AML-193 (cell line): ENCODE data around the gene BAIAP2.
"Not testable (repeated sequence)": the region's sequence is repeated elsewhere in the genome, so short reads cannot be mapped to it uniquely, and the experiment has no call there.

ENCODE experiments used
- DNase-seq, 2 experiments: peaks; one replicate each; lab custom pipeline; 2025; lab: John Stamatoyannopoulos, UW

BAIAP2 gene

DNA sequence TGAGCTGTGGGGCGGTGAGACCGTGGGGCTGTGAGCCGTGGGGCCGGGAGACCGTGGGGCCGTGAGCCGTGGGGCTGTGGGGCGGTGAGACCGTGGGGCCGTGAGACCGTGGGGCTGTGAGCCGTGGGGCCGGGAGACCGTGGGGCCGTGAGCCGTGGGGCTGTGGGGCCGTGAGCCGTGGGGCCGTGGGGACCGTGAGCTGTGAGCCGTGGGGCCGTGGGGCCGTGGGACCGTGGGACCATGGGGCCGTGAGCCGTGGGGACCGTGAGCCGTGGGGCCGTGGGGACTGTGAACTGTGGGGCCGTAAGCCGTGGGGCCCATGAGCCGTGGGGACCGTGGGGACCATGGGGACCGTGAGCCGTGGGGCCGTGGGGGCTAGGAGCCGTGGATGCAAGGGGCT lies 105.7 kb downstream of the BAIAP2 start:
- DNase-seq, result no peak

DNA sequence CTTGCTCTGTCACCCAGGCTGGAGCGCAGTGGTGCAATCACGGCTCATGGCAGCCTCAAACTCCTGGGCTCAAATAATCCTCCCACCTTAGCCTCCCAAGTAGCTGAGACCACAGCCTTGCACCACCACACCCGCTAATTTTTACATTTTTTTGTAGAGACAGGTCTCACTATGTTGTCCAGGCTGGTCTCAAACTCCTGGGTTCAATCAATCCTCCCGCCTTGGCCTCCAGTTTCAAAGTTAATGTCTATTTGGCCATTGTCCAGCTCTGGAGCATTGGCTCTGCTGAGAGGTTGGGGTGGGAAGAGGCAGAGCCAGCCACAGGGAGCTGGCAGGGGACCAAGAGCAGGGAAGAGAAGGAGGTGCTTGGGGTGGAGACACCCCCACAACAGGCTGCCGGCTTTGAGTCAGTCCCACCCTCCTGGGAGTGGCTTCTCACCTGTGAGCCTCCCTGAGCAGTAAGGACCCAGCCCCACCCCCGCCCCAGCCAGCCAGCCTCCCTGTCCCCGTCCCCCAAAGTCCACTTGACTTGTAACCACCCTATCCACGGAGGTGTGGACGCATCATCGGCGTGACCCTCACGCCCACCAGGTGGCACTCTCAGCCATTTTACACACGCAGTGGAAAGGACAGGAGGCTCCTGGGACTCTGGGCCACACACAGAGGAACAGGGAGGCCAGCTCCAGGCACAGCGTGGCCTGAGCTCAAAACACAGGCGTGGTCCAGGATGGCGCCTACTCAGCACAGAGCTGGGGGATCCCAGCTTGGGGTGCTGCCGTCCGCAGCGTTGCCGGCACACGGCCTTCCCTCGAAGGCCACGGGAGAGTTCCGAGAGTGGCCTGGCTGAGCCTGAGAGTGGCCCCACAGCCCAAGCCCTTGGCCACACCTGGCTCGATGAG lies 107.6 kb downstream of the BAIAP2 start:
- DNase-seq, result peak; percentile 72 to 80

DNA sequence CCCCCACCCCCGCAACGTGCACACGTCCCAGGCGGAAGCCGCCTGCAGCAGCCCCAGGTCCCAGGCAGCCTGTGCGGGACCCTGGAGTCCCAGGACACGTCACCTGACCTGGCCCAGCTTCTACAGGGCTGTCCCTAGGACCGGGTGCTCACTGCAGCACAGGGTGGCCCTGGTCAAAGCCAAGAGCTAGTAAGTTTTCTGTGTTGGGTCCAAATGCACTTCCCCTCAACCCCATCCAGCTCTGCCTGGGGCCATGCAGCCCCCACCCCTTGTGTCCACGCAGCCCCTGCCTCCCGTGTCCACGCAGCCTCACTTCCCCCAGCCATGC lies 108.2 kb downstream of the BAIAP2 start:
- DNase-seq, result no peak

DNA sequence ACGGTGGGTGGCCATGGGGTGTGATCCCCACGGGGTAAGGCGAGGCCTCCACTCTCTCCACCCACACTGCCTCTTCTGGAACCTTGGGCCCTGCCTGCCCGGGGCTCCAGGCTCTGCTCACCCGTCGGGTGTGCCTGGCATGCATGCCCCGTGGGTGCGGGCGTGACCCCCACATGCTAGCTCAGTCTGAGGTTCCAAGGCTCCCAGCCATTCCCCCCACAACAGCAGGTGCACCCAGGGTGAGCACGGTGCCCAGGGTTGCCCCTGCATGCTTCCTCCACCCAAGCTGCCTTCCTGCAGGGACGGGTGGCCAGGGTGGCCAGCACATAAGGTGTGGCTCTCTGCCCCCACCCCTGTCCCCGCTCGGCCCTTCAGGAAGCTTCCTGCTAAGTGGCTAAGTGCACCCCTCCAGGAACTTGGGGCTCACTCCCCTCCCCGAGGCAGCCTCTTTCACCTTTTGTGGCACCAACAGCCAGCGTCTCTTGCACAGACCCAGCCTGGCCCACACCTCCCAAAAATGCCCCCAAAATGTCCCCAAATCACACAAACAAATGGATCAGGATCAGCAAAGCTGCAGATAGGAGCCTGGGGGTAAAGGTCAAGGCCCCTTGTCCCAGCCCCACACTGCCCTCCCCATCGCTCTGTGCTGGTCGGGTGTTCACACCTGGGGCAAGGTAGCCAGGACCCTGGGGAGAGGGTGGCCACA lies 108.9 kb downstream of the BAIAP2 start:
- DNase-seq, result no peak

DNA sequence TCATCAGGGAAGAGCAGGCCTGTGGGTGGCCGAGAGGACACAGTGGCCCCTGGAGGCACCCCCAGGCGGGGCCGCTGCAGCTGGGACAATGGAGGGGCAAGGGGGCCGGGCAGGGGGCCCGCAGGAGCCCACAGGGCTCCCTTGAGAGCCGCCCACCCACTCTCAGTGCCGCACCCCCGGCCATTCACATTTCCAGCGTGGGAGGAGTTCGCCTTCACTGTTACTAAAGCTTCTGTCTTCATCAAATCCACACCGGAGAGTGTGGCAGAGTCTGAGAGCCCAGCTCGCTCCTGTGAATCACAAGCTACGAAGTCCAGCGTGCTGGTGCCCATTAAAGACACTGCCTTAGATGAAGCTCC lies 109.5 kb downstream of the BAIAP2 start:
- DNase-seq, result no peak

DNA sequence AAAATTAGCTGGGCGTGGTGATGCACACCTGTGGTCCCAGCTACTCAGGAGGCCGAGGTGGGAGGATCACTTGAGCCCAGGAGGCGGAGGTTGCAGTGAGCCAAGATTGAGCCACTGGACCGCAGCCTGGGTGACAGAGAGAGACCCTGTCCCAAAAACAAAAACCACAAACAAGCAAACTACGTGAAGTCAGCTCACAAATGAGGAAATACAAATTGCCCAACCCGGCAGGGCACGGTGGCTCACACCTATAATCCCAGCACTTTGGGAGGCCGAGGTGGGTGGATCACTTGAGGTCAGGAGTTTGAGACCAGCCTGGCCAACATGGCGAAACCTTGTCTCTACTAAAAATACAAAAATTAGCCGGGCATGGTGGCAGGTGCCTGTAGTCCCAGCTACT lies 111.3 kb downstream of the BAIAP2 start:
- not testable (repeated sequence) for DNase-seq

DNA sequence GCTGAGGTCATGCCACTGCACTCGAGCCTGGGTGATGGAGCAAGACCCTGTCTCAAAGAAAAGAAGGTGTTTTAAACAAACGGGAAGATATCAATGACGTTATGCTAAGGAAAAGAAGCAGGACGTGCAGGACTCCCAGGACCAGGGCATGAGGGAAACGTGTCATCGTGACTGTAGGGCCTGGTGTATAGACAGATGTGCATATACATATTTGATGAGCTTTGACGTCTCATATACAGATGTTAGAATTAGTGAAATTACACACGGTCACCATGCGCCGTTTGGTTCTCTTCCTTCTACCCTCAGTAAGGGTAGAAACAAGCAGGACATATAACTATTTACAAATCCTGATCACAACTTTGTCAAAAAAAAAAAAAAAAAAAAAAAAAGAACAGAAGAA lies 112.8 kb downstream of the BAIAP2 start:
- DNase-seq, result no peak

DNA sequence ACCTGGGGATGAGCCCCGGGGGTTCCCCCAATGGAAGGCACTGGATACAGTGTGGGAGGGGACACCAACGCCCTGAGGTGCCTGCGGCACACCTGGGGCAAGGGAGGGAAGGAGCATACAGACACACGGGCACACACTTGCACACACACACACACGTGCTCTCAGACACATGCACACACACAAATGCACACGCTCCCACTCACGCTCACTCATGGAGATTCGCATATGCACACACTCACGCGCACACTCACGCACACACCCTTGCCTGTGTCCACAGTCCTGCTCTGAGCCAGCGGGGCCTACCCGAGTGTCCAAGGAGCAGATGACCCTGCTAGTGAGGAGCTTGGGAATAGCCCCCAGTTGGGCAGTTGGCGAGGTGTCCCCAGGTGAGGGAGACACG lies 113.6 kb downstream of the BAIAP2 start:
- DNase-seq, result no peak

DNA sequence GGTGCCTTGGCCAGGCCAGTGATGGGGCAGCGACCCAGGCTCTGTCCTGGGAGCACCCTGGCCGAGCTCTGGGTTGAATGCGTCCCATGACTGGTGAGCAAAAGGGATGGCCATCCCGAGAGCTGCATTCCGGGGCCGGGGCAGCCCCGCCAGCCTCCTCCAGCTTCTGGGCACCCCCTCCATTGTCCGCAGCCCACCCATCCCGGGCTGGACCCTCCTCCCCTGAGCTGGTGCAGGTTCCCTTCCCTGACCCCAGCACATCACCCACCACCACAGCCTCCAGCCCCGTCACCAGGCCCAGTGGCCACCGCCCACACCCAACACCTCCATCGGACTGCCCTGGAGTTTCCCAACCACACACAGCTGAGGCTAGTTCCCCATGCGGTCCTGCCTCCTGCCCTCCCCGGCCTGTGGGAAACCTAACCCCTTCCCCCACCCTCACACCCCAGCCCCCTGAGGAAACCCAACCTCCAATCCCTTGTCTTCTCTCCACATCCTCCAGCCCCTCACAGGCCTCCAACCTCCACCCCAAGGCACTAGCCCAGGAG lies 114.1 kb downstream of the BAIAP2 start:
- DNase-seq, result no peak

DNA sequence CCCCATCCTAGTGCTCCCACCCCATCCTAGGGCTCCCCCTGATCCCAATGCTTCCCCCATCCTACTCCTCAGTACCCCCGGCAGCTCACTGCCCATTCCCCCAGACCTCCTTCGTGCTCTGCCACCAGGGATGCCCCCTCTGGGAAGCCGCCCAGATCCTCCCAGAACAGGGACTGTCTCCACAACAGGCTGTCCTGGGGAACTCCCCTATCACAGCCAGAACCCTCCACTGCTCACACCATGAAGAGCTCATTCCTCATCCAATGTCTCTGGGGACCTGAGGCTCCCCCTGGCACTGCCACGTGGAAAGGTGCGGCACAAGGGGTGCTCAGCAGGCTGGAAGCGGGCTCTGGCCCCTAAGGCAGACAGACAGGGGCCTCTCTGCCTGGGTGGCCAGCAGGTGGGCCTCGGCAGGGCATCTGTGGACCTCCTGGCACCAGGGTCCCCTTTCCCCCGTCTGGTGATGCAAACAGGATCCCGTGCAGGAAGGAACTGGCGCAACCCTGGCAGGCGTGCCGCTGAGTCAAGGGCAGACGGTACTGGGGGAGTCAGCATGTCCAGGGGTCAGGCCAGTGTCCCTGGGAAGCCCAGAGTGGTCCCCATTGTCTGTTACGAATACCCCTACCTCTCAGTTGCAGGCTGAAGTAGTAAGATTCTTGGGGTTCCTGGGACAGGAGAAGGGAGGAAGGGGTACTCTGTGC lies 115.6 kb downstream of the BAIAP2 start:
- peak; percentile 26 to 37 for DNase-seq

DNA sequence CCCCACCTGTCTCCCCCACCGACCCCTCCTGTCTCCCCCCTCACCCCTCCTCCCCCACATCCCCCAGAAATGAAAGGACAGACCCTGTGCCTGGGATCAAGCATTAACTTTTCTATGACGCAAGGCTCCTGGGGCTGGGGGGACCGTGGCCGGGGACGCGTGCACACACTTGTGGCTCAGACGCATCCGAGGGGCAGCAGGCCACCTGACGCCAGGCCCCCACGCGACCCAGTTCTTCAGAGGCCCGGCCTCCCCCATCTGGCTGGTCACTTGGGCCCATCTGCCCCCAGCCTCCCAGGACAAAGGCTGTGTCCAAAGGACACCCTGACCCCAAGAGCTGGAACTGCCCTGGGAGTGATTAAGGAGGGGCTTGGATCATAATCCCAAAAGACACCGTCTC lies 116.3 kb downstream of the BAIAP2 start:
- no peak for DNase-seq

DNA sequence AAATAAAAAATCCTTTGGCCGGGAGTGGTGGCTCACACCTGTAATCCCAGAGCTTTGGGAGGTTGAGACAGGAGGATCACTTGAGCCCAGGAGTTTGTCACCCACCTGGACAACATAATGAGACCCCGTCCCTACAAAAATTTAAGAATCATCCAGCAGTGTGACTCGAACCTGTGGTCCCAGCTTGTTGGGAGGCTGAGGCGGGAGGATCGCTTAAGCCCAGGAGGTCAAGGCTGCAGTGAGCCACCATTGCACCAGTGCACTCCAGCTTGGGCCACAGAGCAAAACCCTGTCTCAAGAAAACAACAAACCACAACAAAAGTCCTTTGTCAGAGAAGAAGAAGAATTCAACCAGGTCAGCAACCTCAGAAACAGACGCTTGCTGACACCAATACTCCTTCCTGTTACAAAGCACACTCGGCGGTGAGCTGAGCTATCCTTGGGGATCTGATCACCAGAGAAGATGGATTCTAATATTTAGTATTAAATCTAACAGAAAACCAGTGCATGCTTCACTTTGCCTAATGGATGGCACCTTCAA lies 117.4 kb downstream of the BAIAP2 start:
- DNase-seq, result no peak

DNA sequence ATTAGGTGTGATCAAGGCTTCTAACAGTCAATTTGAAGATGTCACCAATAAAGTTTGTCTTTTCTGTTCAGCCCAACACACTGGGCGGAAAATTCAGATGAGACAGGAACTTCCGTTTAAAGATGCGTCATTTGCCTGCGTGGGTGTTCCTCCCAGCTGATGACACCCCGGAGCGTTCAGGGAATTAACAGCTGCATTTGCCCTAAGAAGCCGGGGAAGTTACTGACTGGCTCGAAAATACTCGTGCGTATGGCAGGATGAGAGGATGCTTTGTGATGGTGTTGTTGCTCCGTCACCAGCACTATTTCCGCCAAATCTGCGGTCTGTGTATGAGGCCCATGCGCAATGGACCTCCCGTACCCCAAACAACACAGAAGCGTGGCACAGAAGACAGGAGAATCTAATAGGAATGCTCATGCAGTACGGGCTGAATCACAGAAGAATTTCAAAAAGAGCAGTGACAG lies 118.4 kb downstream of the BAIAP2 start:
- no peak for DNase-seq

DNA sequence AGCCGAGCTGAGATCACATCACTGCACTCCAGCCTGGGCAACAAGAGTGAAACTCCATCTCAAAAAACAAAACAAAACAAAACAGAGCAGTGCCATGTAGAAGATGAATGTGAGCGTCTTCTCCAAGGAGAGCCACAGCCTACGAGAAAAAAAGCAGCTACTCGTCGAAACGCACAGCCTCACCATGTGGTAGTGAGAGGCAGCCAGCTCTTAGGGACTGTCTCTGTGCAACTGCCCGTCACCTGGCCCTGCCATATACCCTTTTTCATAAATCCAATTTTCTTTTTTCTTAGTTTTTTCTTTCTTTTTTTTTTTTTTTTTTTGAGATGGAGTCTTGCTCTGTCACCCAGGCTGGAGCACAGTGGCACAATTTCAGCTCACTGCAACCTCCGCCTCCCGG lies 119.1 kb downstream of the BAIAP2 start:
- DNase-seq, result not testable (repeated sequence)

DNA sequence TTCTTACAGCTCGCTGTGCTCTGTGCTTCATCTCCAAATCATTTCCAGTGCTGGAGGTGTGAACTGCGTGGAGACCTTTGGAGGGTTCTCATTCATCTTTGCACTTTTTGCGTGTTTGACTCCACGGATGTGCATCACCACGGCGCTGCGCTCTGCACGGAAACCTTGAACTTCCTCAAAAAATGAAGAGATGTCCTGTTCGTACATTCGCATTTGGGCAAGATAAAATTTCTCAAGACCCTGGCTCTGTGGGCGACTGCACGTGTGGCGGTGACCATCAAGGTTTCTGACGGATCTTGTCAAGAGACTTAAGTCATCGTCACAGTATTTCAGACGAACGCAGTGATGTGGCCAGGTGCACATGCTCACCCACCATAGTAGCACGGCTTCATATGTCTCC lies 120.0 kb downstream of the BAIAP2 start:
- DNase-seq, result no peak

DNA sequence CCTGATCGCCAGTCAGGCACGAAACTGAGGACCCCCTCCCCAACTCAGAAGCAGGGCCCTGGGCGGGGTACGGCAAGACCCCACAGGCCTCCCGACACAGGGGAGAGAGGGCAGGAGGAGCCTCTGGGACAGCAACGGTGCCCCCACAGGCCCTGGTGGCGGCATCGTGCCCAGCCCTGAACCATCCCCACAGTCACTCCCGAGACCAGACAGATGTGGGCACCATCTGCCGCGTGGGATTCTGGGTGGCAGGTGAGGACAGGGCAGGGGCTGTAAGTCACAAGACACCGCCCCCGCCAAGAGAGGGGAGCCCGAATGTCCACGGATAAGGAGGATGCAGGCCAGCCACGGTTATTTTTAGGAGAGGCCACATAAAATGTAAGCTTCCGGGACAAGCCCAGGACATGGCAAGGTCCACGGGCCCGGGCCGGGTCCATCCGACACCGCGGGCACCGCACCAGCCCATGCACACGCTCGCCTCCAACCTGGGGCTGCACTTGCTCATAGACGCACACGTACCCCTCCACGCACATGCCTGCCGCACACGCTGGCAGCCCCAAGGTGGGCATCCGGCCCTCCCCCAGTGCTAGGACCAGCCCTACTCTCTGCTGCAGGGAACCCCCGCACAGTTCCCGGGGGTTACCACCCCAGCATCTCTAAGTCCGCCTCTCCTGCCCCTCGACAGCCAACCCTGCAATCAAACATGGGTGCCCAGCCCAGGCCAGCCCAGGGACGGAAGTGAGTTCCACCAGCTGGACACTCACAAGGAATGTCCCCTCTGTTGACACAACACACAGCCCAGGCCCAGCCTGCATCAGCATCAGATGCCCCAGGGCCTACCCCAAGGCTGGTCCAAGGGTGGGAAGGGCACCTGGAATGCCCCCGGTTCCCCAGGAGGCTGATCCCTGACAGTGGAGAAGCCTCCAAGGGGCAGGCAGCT lies 122.2 kb downstream of the BAIAP2 start:
- DNase-seq, result no peak

DNA sequence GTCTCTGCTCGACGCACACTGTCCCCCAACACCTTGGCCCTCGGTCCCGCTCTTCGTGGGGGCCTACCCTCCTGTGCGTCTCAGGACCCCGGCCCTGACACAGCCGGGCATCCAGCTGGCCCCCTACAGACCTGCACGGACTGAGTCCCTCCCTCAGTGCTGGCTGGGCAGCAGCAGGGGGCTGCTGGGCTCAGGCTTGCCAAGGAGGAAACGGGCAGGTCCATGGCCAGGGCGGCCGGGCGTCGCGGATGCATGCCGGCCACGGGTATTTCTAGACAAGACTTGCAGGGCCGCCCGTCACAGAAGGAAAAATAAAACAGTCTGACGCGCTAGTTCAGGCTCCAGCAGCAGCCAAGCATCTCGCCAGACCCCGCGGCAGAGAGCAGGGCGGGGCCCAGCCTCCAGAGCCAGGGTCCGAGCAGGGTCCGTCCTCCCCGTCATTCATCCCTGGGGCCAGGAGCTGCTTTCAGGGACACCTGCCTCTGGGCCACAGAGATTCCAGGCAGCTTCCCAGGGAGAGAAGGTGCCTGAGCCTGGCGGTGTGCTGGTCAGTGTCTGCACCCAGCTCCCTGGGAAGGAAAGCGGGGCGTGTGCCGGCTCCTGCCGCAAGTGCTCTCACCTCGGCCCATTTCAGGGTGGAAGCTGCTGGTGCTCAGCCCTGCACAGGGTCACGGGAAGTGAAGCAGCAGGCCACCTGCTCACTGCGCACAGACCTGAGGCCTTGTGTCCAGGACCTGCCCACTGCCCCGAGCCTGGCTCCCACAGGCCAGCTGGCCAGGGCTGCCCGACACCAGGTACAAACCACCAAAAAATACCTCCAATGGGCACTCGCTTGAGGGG lies 123.1 kb downstream of the BAIAP2 start:
- no peak for DNase-seq

DNA sequence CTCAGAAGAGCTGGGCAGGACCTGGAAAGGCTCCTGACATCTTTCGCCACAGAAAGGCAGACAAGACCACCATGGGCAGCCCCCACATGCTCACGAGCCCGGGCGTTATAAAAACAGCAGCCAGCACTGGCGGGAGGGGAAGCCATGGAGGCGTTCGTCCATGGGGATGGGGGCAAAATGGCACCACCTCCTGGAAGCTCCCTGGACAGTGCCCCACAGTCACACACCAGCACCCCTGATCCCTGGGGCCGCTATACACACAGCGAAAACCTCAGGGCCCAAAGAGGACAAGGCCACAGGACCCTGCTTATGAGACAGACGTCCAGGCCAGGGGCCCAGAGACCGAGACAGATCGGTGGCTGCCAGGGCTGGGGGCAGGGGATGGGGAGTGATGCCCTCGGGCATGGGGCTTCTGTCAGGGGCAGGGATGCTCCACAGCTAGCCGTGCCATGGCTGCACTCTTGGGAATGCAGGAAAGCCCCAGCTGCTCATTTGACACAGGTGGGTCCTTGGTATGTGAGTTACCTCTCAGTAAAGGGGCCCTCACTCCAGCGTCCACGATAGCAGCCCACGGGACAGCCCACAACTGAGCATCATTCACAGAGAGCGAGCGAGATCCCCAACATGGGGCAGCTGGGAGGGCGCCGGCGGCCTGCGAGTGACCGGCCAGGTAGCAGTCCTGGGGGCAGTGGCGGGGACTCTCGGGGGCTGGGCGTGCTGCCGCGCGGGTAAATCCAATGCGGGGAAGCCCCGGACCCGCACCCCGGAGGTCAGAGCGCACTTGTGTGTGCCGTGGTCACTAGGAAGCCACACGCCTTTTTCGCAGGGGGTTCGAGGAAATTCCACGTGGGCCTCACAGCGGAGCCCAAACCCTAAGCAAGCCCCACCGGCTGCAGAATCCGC lies 124.0 kb downstream of the BAIAP2 start:
- no peak for DNase-seq

DNA sequence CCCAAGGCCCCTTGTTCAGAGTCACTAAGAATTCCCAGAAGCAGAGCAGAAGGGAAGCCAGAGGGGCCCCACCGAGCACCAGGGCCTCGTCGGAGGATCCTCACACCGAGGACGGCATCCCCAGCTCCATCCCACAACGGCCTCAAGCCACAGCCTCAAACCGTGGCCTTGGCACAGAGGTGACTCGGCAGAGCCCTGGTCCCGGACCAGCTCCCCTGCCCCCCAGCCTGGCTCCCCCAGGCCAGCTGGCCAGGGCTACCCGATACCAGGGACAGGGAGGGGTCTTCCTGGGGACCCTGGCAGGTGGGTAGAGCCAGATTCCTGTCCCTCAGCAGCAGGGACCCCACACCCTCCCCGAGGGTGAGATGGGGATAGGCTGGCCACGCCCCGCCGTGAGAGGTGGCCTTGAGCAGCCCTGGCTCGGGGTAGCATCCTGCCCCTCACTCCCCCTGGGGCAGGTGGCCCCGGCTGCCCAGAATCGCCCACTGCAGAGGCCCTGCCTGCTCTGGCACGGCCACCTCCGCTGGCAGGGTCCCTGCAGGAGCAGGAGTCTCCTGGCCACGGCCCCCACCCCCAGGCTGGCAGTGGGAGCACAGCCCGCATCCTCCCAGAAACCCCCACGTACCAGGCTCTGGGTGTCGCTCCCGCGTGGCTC lies 124.8 kb downstream of the BAIAP2 start:
- no peak for DNase-seq
